Progenitor cell of endocrine pancreas (in vitro differentiated cells): ENCODE results near the gene ITGAL. TPM values are rescaled to one million over a fixed set of nuclear protein-coding genes. Genes with fewer than 3 reads are reported as not detected.

Experiments
- DNase-seq: peaks from one replicate; pipeline ENCODE4 v3.0.0; 2021; ENCODE audit warnings: low spot score; ENCODE audit not compliant: unreplicated experiment
- H3K27ac Mint-ChIP-seq: 2 replicates; pipeline ENCODE4 v1.8.0; 2021; ENCODE audit warnings: mild to moderate bottlenecking, moderate library complexity, mixed read lengths
- H3K27me3 Mint-ChIP-seq: 2 replicates; pipeline ENCODE4 v1.8.0; 2021; ENCODE audit warnings: mixed read lengths
- H3K36me3 Mint-ChIP-seq: 2 replicates; pipeline ENCODE4 v1.8.0; 2022; ENCODE audit warnings: mixed read lengths; ENCODE audit not compliant: insufficient read depth
- H3K4me1 Mint-ChIP-seq: 2 replicates; pipeline ENCODE4 v1.8.0; 2021; ENCODE audit warnings: low read depth, mixed read lengths
- H3K4me3 Mint-ChIP-seq: 2 replicates; pipeline ENCODE4 v1.8.0; 2021; ENCODE audit warnings: low read depth, mild to moderate bottlenecking, moderate library complexity, mixed read lengths
- H3K9me3 Mint-ChIP-seq: 2 replicates; pipeline ENCODE4 v1.8.0; 2021; ENCODE audit warnings: low read depth, mixed read lengths
- CTCF ChIP-seq: fragments of 200-600 bp; sonication (generic); IDR thresholded peaks from one replicate; pipeline ENCODE4 v1.5.0; 2021; ENCODE audit warnings: antibody characterized with exemption, mild to moderate bottlenecking; ENCODE audit not compliant: unreplicated experiment
- total RNA-seq: library from RNA; stranded (reverse); gene quantifications from 2 replicates; pipeline ENCODE4 v1.2.1, GENCODE V29; 2021

Gene ITGAL
- total RNA-seq, 1 donor from 2014 or later: 0.53 TPM

- peaks cover 3% of the 10 kb centered on the region for H3K27me3 Mint-ChIP-seq
- H3K4me1 Mint-ChIP-seq: peaks cover 10% of the 10 kb centered on the region
- H3K36me3 Mint-ChIP-seq: peaks cover 12% of the 10 kb centered on the region
- H3K9me3 Mint-ChIP-seq: no peaks in the 10 kb centered on the region
- no peak for TF ChIP-seq CTCF
- no peak for DNase-seq
- no peak overlapping the region for H3K27ac Mint-ChIP-seq
- H3K4me3 Mint-ChIP-seq: no peak overlapping the region
These were observed 42.0 kb upstream of the ITGAL start for GRCh38 chr16:30430428-30430970.

- H3K4me3 Mint-ChIP-seq: no peak overlapping the region
- peaks cover 6% of the 10 kb centered on the region for H3K4me1 Mint-ChIP-seq
- peaks cover 3% of the 10 kb centered on the region for H3K9me3 Mint-ChIP-seq
- no peak for DNase-seq
- TF ChIP-seq CTCF: no peak
- H3K36me3 Mint-ChIP-seq: no peaks in the 10 kb centered on the region
- peaks cover 3% of the 10 kb centered on the region for H3K27me3 Mint-ChIP-seq
- H3K27ac Mint-ChIP-seq: no peak overlapping the region
These were observed 37.7 kb upstream of the ITGAL start for GRCh38 chr16:30434852-30435251.

GRCh38 chr16:30437511-30438046, 35.0 kb upstream of the ITGAL start:
- no peak for DNase-seq
- Mint-ChIP-seq H3K27me3 (peaks cover 3% of the 10 kb centered on the region), H3K4me3 (no peak overlapping the region), H3K4me1 (peaks cover 6% of the 10 kb centered on the region), H3K9me3 (peaks cover 3% of the 10 kb centered on the region), H3K27ac (peak overlapping the region; percentile 91), H3K36me3 (peaks cover 2% of the 10 kb centered on the region)
- TF ChIP-seq CTCF: no peak

- peaks cover 12% of the 10 kb centered on the region for H3K9me3 Mint-ChIP-seq
- no peak overlapping the region for H3K27ac Mint-ChIP-seq
- peaks cover 11% of the 10 kb centered on the region for H3K36me3 Mint-ChIP-seq
- TF ChIP-seq CTCF: no peak
- no peak overlapping the region for H3K4me3 Mint-ChIP-seq
- peaks cover 6% of the 10 kb centered on the region for H3K4me1 Mint-ChIP-seq
- H3K27me3 Mint-ChIP-seq: peaks cover 3% of the 10 kb centered on the region
- DNase-seq: no peak
These were observed 33.7 kb upstream of the ITGAL start for GRCh38 chr16:30438835-30439234.

GRCh38 chr16:30439720-30440348, 32.7 kb upstream of the ITGAL start:
- TF ChIP-seq CTCF: no peak
- no peak for DNase-seq
- no peak overlapping the region for H3K4me3 Mint-ChIP-seq
- H3K4me1 Mint-ChIP-seq: peaks cover 4% of the 10 kb centered on the region
- no peak overlapping the region for H3K27ac Mint-ChIP-seq
- peaks cover 15% of the 10 kb centered on the region for H3K9me3 Mint-ChIP-seq
- H3K27me3 Mint-ChIP-seq: peaks cover 2% of the 10 kb centered on the region
- H3K36me3 Mint-ChIP-seq: peaks cover 19% of the 10 kb centered on the region
